Activated CD8-positive, alpha-beta T cell treated with anti-CD3 and anti-CD28 coated beads for 36 hours (primary cell): ENCODE measurements around the gene KAZN. TPM values are rescaled to one million over a fixed set of nuclear protein-coding genes. Genes with fewer than 3 reads are reported as not detected.

Experiments
- ATAC-seq: fragments of 200-7000 bp; cut with Tn5 transposase; one replicate; pipeline ENCODE4 v1.10.0; 2021; ENCODE audit warnings: mild to moderate bottlenecking, moderate library complexity
- CTCF ChIA-PET: fragments of 350-600 bp; sonication (Branson Sonifier 250); formaldehyde crosslinking; loops from one replicate; lab custom pipeline; 2021; ENCODE audit warnings: antibody characterized with exemption; lab: Charles Lee
- POLR2A ChIA-PET: fragments of 350-600 bp; sonication (Branson Sonifier 250); formaldehyde crosslinking; loops from one replicate; lab custom pipeline; 2021; ENCODE audit warnings: antibody characterized with exemption; lab: Charles Lee
- DNase-seq: peaks from one replicate; pipeline ENCODE4 v3.0.0-alpha.2; 2020
- H3K27ac Mint-ChIP-seq: one replicate; pipeline ENCODE4 v1.8.0; 2021; ENCODE audit warnings: mild to moderate bottlenecking, mixed read lengths
- H3K27me3 Mint-ChIP-seq: one replicate; pipeline ENCODE4 v1.8.0; 2021; ENCODE audit warnings: mixed read lengths
- H3K36me3 Mint-ChIP-seq: one replicate; pipeline ENCODE4 v1.8.0; 2021; ENCODE audit warnings: low read depth, mixed read lengths
- H3K4me1 Mint-ChIP-seq: one replicate; pipeline ENCODE4 v1.8.0; 2021; ENCODE audit warnings: low read depth, mixed read lengths
- H3K4me3 Mint-ChIP-seq: one replicate; pipeline ENCODE4 v1.8.0; 2021; ENCODE audit warnings: mild to moderate bottlenecking, moderate library complexity, mixed read lengths
- H3K9me3 Mint-ChIP-seq: one replicate; pipeline ENCODE4 v1.8.0; 2021; ENCODE audit warnings: mixed read lengths
- CTCF ChIP-seq: fragments of 200-600 bp; IDR thresholded peaks from one replicate; pipeline ENCODE4 v1.8.0; 2022; ENCODE audit warnings: antibody characterized with exemption, mild to moderate bottlenecking
- intact Hi-C: fragments of 100-400 bp; cut with micrococcal nuclease; formaldehyde crosslinking; loops from one replicate; pipeline ENCODE4 v1.10.0; 2022
- total RNA-seq, 2 experiments: library from RNA; stranded (reverse); gene quantifications; one replicate each; pipeline ENCODE4 v1.2.3, GENCODE V29; 2021

KAZN gene
- total RNA-seq, 2 experiments from 2014 or later: 1.7 to 1.9 TPM

DNA sequence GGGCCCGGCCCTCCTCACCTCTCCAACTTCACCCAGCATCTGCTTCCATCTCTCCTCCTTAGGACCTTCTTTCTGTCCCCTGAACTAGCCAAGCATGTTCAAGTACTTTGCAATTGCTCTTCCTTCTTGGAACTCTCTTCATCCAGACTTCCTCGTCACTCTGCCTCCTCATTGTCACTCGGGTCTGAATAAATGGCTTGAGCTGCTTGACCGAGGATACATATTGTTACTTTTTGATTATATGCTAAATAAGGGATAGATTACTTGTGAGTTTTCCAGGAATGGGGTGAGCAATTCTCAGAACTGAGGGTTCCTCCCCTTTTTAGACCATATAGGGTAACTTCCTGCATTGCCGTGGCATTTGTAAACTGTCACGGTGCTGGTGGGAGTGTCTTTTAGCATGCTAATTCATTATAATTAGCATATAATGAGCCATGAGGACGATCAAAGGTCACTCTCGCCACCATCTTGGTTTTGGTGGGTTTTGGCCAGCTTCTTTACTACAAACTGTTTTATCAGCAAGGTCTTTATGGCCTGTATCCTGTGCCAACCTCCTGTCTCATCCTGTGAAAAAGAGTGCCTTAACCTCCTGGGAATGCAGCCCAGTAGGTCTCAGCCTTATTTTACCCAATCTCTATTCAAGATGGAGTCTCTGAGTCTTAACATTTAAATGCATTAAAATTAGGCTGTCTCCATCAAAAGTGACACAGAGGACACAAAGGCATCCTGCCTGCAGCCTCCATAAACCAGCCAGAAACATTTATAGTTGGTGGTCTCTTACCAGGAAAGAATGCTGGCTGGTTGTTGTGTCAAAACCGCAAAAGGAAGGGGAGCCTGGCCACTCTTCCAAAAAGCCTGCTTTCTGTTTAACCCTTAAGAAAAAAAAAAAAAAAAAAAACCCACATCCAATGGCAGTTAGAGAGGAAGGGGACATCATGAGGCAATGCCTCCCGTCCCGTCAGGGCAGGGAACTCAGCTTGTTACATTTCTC is 179.3 kb downstream of the KAZN start:
- CTCF ChIA-PET: interaction anchor here (1.0 to 2.6 kb wide), 10 partner anchors 9 to 322 kb away, joined by 3 to 13 read pairs (median 3); no protein-coding TSS in a partner anchor
- no peaks in the 10 kb centered on the region for H3K9me3 Mint-ChIP-seq
- H3K27ac Mint-ChIP-seq: no peak overlapping the region
- H3K4me1 Mint-ChIP-seq: no peaks in the 10 kb centered on the region
- POLR2A ChIA-PET: interaction anchor here (0.5 kb wide), 1 partner anchor 40 kb away, joined by 3 read pairs; no protein-coding TSS in a partner anchor
- no peak for TF ChIP-seq CTCF
- H3K4me3 Mint-ChIP-seq: no peak overlapping the region
- no peak for ATAC-seq
- intact Hi-C loops: no loop called here
- peaks cover 1% of the 10 kb centered on the region for H3K27me3 Mint-ChIP-seq
- H3K36me3 Mint-ChIP-seq: no peaks in the 10 kb centered on the region
- DNase-seq: peak; percentile 28

DNA sequence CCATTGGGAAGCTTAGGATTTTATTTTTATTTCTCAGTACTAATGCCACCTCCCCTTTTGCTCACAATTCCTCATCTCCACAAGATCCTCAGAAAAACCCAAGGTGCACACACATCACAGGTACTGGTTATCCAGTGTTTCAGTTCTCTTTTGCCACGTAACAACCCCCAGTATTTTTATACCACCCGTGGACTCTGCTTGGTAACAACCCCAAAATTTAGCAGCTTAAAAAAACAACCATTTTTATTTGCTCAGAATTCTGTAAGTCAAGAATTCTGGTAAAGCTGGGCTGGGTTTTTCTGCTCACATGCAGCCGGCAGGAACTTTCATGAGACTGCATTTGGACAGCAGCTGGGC is 180.0 kb downstream of the KAZN start:
- no peaks in the 10 kb centered on the region for H3K36me3 Mint-ChIP-seq
- CTCF ChIA-PET: interaction anchor here (1.0 to 2.6 kb wide), 12 partner anchors 9 to 321 kb away, joined by 3 to 13 read pairs (median 3); no protein-coding TSS in a partner anchor
- no peaks in the 10 kb centered on the region for H3K9me3 Mint-ChIP-seq
- TF ChIP-seq CTCF: no peak
- DNase-seq: no peak
- POLR2A ChIA-PET: no interaction called here
- H3K27ac Mint-ChIP-seq: no peak overlapping the region
- no peak for ATAC-seq
- no peak overlapping the region for H3K4me3 Mint-ChIP-seq
- no peaks in the 10 kb centered on the region for H3K4me1 Mint-ChIP-seq
- intact Hi-C loops: no loop called here
- peaks cover 1% of the 10 kb centered on the region for H3K27me3 Mint-ChIP-seq

DNA sequence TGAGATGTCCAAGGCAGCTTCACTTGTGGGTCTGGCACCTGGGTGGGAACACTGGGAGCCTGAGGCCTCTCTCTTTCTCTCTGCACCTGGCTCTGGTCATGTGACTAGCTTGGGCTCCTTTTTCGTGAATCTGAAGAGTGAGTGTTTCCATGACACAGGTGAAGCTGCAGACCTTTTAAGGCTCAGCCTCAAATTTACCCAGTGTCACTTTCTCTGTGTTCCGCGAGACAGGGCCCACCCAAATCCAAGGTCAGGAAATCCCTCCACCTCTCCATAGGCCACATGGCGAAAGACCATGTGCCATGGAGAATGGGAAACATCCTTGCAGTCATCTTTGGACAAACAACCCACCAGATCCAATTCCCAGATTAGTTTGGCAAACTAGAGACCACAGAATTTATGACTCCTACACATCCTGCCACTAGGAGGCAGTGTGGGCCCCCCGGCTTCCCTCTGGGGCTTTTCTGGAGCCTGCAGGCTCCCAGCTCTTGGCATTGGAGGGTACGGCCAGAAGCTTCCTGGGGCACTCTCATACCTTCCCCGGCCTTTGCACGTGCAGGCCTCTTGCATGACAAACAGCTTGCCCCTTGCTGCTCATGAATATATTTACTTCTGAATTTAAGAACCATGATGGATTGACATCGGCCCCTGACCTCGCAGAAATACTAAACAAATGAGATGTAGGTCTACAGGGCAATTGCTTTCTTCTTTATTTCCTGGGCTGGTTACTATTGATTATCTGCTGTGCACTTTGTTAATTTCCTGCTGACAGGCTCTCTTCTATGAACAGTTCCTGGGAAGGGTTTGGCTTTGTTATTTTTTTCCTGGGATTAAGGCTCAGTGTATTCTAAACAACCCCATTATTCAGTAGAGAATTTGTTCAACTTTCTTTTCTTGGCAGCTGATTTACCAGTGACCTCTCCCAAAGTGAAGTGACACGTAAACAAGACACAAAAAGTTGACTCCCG is 180.7 kb downstream of the KAZN start:
- Mint-ChIP-seq H3K27me3 (peaks cover 1% of the 10 kb centered on the region), H3K9me3 (no peaks in the 10 kb centered on the region), H3K27ac (no peak overlapping the region), H3K4me1 (no peaks in the 10 kb centered on the region), H3K36me3 (no peaks in the 10 kb centered on the region), H3K4me3 (no peak overlapping the region)
- peak; percentile 80 for TF ChIP-seq CTCF
- DNase-seq (peak; percentile 55), ATAC-seq (no peak)
- CTCF ChIA-PET: interaction anchor here (0.6 to 2.6 kb wide), 13 partner anchors 8 to 508 kb away, joined by 3 to 13 read pairs (median 3); no protein-coding TSS in a partner anchor
- intact Hi-C loops: no loop called here
- POLR2A ChIA-PET: no interaction called here

- DNase-seq: no peak
- H3K4me1 Mint-ChIP-seq: no peaks in the 10 kb centered on the region
- H3K9me3 Mint-ChIP-seq: no peaks in the 10 kb centered on the region
- no peak overlapping the region for H3K27ac Mint-ChIP-seq
- no peak for TF ChIP-seq CTCF
- ATAC-seq: no peak
- ChIA-PET POLR2A (no interaction called here), CTCF (interaction anchor here (2.6 kb wide), 1 partner anchor 247 kb away, joined by 13 read pairs; no protein-coding TSS in a partner anchor)
- peaks cover 1% of the 10 kb centered on the region for H3K27me3 Mint-ChIP-seq
- intact Hi-C loops: no loop called here
- H3K36me3 Mint-ChIP-seq: no peaks in the 10 kb centered on the region
- H3K4me3 Mint-ChIP-seq: no peak overlapping the region
Measured at GRCh38 chr1:14780271-14780670, 181.8 kb downstream of the KAZN start.
